Stimulated activated CD4-positive, alpha-beta T cell treated with anti-CD3 and anti-CD28 coated beads, TNF-alpha, amount 100 ng/mL, for 1 hour (primary cell): ENCODE data around the gene TXNL4A.

Experiments used
- DNase-seq, 3 donors: peaks; one replicate each; pipeline ENCODE4 v3.0.0-alpha.2; 2020; ENCODE audit warnings: low read depth in 3 of 3, low spot score in 1 of 3

Gene TXNL4A

DNA sequence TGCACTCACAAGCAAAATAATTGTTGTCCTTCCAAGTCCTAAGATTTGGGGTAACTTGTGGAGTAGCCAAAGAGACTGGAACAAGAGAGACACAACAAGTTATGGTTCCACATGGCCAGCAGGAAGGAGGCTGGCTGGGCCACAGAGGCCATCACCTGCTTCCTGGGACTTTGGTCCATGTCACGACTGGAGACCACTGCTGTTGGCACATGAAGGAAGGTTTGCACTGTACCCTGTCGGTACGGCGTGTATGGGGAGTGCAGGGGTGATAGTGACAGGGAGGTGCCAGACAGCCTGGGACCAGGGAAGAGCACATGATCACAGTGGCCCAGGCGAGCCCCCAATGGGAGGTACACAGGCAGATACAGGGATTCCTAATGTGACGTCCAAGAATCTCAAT, 52.4 kb downstream of the TXNL4A start:
- no peak for DNase-seq

DNA sequence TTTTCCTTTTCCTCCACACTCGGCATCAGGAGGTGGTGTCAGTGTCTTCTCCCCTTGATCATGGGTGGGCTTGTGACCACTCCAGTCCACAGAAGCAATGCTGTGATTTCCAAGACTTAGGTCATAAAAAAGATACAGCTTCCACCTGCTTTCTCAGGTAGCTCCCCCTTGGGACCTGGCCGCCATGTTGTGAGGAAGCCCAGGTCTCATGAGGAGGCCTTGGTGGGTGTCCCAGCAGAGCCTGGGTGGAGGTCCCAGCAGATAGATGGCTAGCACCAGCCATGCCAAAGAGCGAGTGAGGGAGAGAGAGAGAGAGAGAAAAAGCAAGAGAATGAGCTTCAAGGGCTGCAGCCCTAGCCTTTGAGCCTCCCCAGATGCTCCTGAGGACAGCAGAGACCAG, 52.9 kb downstream of the TXNL4A start:
- DNase-seq: no peak

DNA sequence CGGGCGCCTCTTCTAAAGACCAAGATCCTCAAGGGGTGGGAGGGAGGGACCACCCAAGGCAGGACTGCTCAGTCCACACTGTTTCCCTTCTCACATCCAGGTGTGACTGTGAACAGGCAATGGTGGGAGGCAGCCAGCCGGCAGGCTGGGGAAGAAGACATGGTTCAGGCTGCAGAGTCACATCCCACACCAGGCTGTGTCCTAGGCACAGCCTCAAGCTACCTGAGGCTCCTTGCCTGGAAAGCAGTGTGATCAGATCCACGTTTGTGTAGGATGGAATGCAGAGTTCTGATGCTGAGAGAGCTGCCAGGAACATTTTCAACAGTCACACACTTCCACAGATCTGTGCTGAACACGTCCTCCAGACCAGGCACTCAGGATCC, 53.3 kb downstream of the TXNL4A start:
- no peak for DNase-seq

DNA sequence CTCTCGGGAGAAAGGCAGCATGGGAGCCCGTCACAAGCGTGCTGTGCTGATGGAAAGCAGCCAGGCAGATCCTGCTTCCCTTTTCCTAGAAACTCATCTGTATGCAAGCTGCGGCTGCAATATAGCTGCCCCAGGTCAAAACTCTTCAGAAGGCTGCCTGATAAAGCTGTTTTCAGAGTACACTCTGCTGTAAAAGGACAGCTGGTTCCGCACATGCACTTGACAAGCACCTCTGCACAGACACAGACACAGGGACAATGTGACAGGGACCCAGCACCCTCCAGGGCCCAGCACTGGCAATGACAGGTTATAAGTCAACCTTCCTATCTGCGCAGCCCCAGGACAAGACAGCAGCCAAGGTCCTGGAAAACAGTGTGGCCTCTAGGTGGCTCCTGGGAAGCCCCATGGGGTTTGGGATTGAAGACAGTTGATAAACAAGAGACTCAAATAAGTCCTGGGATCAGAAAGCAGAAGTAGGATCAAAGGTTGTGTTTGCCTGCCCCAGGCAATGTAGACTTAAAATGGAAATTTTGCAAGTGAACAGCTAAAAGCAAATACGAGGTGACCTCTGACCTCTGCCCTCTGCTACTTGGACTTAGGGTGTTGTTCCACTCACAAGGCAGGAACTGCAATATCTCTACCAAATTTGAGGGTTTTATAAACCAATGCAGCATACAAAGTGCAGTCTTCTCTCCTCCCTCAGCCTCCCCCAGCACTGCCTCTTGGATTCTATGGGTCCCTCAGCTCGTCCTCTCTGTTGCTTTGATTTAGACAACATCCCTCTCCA, 53.9 kb downstream of the TXNL4A start:
- DNase-seq: no peak

DNA sequence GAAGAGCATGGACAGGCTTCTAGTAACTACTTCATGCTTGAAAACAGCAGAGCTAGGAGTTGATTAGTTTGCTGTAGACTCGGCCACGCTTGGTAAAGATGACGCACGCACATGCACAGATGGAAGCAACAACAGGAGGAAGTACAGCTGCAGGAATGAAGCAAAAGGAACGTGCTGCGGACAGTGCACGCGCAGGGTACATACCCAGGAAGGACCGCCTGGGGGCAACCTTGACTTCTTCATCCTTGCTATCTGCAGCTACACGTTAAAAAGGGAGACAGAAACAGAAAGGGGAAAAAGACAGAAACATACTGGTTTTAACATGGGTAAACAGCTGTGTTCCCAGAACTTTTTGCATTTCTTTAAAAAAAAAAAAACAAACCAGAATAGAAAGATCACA, 54.6 kb downstream of the TXNL4A start:
- DNase-seq: no peak

DNA sequence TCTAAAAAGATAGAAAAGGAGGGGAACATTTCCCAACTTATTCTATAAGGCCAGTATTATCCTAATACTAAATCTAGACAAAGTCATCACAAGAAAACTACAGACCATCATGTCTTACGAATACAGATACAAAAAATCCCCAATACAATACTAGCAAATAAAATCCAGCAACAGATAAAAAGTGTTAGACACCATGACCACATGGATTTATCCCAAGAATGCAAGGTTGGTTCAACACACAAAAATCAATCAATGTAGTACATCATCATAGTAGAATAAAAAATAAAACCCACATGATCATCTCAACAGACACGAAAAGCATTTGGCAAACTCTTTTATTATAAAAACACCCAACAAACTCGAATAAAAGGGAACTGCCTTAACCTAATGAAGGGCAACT, 55.5 kb downstream of the TXNL4A start:
- DNase-seq: no peak

DNA sequence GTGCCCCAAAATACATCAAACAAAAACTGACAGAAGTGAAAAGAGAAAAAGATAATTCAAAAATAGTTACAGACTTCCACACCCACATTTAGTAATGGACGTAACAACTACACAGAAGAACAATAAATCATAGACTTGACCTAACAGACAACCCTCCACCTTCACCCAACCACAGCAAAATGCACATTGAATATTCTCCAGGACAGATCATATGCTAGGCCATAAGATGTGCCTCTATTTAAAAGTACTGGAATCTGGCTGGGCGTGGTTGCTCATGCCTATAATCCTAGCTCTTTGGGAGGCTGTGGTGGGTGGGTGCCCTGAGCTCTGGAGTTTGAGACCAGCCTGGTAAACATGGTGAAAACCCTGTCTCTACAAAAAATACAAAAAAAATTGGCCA, 56.9 kb downstream of the TXNL4A start:
- DNase-seq: no peak

DNA sequence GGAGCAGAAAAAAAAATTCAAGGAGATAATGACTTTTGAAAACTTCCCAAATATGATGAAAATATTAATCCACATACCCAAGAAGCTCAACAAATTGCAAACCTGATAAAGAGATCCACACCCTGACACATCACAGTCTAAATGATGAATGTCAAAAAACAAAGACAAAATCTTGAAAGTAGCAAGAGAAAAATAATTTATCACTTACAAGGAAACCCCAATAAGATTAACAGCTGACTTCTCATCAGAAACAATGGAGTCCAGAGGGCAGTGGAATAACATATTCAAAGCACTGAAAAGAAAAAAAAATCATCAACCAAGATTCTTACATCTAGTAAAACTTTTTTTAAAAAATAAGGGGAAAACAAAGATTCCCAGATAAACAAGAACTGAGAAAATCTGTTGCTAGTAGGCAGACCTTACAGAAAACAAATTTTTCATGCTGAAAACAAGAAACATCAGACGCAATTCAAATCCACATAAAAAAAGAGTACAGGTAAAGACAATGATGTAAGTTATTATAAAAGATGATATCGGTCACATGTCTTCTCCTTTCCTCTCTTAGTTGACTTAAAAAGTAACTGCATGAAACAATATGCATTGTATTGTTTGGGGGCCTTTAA, 58.2 kb downstream of the TXNL4A start:
- DNase-seq: no peak

DNA sequence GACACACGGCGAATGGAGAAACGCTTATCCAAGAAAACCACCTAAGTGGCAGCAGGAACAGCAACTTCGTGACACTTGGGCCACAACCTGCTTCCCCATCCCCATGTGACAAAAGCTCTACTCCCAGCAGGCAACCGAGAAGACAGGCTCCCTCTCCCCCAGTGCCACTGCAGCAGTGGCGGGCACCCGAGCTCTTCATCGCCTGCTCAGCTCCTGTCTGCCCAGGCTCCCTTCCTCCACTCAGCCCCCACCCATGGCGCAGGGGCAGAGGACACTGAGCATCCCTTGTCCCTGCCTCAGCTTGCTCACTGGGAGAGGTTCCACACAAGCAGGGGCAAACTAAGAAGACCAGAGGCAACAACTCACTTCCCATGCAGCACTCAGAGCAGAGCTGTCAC, 59.8 kb downstream of the TXNL4A start:
- no peak for DNase-seq

DNA sequence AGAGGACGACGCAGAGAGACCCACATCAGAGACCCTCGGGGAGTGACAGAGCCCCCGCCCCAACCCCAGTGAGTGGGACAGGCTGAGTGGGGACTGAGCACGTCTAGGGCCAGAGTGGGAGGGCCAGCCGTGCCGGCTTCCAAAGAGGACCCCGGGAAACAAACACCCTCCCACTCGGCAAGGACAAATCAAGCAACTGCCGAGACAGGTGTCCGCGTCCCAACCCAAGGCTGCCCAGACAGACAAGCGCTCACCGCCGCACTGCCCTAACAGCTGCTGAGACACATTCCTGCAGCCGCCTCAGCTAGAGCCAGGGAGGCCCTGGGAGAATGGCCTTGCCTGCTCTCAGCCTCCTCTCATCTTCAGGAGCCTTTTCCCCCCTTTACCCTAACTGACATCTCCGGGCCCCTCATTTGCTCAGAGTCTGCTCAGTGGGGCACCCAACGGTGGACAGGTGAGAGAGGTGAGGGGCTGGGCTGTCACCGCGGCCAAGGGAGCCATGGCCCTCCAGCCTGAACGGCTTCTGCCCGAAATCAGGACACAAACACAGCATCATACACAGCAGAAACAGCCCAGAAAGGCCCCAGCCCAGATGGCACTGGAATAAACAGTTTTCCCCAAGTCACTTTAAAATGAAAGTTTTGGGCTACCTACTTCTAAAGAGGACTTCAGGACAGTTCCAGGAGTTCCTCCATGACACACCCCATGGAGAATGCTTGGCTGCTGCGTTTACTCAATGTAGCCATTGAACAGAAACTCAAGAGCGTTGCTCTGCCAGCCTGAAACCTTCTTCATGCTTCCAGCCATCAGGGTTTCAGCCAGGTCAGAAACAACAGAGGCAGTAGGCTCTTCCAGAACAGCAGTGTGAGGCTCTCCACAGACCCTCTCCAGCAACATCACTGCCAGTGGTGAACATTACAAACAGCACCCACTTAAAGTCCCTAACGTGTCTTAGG, 60.5 kb downstream of the TXNL4A start:
- DNase-seq: no peak

DNA sequence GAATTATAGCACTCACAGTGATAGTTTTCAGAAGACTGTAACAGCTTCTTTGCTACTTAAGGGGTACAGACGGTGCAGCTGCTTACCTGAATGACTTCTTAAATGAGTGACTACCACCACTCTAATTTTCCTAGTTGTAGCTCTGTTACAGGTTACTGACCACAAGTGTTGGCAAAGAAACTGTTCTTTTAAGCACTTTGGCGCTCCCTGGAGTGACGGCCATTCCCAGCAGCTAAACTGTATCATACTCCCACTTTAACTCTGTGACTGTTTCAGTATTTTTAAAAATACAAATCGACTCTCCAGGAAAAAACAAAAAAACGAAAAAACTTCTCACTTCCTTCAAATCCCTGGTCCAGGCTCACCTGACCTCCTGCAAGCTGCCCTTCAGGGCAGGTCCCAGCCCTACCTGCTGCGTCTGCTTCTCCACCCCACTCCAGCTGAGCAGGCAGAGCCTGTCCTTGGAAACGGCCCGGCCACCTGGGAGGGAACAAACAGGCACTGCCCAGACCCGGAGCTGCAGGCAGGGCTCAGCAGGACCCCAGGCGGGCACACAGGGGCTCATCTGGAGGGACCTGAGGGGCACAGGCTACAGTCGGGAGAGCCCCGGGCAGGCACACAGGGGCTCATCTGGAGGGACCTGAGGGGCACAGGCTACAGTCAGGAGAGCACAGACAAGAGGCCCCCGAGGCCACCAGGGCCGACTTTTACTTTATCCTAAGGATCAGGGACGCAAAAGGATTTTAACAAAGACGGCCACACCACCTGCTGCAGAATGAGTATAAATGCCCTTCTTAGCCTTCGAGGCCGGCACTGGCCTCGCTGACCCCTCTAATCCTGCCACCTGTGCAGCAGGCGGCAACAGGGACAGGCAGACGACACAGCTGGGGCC, 61.4 kb downstream of the TXNL4A start:
- DNase-seq: no peak

DNA sequence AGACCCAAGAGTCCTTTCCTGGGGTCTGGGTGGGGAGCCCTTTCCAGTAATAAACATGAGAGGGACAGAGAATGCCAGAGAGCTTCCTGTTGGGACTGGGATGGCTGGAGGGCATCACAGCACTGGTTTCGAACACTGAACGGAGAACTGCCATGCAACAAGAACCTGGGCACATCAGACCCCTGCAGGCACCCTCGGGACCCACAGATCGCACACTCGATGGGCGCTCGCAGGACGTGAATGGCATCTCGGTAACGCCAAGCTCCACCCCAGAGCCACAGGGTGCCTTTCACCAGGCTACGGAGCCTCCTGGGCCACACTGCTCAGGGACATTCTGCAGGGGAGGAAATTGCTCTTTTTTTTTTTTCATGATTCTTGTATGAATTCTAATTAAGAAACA, 62.1 kb downstream of the TXNL4A start:
- no peak for DNase-seq

DNA sequence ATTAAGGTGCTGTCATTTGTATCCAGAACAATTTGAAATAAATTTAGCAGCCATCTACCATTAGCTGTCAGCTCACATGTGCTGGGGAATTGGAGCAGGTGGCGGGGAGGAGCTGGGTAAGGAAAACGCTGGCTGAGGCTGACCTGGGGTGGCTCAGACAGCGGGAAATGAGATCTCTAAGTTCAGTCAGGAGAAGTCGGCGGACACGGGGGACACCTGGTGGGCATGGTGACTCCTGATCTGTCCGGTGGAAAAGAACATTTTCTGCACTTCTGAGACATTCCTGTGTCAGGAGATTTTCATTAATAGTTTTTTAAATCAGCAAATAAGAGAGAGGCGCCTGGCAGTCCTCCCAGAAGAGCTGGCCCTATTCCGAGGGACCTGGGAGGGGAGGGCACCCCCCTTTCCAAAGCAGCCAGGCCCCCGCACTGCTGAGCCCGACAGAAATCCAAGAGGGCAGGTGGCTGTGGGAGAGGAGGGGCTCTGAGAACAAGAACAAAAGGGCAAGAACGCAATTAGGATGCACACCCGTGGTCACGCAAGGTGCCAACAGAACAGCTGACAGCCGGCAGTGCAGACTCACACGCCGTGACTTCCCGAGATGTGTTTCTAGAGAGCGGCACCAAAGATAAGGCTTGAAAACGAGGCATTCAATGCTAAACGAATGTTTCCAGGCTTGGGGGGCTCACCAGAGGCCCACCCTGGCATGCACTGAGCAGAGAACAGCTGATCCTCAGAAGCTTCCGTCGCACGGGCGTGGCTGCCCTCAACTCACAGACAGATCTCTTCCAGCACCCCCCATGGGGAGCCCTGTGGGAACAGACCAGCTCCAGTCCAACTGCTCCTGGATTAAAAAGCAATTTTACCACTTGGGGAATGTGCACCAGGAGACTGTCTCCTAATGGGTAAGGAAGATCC, 63.3 kb downstream of the TXNL4A start:
- DNase-seq: no peak

DNA sequence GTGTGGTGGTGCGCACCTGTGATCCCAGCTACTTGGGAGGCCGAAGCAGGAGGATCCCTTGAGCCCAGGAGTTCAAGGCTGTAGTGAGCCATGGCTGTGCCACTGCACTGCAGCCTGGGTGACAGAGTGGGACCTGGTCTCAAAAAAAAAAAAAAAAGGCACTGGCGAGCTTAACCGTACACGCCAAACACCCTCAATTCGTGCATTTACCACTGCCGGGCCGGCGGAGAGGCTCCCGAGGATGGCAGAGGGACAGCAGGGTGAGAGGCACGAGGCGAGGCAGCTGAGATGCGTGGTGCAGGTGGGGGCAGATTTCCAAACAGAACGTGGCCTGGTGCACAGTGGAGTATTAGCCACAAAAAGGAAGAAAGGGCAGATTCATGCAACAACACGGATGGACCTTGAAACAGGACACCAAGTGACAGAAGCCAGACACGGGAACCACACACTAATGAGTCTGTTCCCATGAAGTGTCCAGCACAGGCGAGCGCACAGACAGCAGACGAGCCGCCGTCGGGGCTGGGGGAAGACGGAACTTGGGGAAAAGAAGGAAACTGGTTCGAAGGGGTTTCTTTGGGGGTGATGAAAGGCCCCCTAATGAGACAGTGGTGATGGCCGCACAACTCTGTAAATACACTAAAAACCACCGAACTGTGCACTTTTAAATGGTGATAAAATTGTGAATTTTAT, 64.3 kb downstream of the TXNL4A start:
- no peak for DNase-seq

DNA sequence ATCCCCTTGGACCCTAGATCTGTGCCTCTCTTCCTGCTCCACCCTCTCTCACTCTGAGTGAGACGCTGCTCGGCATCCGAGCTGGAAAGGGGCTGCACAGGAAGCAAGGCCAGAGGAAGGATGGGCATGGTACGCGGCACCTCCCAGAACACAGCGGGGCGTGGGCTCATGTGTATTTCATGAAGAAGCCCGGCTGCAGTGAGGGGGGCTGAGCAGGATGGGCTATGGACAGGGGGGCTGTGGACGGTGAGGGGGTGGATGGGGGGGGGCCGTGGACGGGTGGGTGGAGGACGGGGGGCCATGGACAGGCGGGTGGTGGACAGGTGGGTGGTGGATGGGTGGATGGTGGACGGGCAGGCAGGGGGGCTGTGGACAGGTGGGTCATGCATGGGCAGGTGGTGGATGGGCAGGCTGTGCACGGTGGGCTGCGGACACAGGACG, 65.4 kb downstream of the TXNL4A start:
- no peak for DNase-seq

DNA sequence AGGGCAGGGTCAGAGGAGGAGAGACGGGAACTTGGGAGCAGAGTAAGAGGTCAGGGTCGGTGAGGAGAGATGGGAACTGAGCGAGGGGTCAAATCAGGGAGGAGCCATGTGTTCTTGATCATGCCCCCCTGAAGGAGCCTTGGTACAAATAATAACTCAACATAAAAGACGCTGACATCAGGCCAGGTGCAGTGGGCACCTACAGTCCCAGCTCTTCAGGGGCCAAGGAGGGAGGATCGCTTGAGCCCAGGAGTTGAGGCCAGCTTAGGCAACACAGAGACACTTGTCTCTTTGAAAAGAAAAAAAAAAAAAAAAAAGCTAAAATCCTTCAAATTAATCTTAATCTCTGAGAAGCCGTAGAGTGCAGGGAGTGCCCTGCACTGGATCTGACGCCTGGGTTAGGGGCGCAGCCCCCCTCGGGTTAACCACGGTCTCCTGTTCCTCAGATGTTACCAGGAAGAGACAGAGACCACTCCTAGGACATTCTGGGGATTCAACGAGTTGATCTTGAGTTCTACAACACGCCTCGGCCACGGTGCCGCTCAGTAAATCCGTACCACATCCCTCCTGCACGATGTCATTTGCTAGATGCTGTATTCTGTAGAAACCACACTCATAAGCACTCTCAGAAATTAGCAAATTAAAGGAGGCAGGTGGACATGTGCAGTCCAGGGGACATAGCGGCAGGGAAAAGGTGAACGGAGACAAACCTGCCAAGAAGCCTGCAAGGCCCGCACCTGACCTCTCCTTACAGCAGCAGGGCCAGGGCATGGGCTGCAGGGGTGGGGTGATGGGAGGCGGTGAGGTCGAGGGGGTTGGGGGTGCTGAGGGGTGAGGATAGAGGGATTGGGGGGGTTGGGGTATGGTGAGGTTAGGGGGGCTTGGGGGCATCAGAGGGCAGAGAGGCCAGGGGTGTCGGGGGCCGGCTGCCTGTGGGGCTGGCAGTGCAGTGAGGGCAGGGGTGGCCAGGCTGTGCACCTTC, 66.1 kb downstream of the TXNL4A start:
- DNase-seq: no peak
